Activated CD8-positive, alpha-beta memory T cell treated with anti-CD3 and anti-CD28 coated beads, Interleukin-2, amount 50 U/mL, for 1 hour (primary cell): Measurements from ENCODE around the gene ELMO1.

ENCODE experiments used
- DNase-seq: peaks from one replicate; pipeline ENCODE4 v3.0.0-alpha.2; 2020; ENCODE audit errors: extremely low read depth

The ELMO1 gene

DNA sequence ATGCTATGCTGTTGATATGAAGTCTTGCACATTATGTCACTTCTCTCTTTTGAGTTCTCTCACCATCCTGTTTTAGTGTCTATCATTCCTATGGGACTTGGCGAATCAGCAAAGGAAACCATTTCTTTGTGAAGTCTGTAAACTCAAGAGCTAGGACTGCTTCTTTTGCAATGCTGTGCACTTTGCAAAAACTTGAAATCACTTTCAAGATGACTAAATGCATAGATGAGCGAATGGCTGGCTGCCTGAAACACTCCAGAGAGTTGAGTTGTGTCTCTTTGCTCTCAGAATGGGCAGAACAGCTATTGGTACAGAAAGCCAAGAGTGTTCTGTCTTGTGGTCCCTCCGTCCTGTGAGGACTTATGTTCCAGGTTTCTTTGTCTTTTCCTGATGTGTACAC is 18.3 kb upstream of the ELMO1 start:
- DNase-seq = no peak

DNA sequence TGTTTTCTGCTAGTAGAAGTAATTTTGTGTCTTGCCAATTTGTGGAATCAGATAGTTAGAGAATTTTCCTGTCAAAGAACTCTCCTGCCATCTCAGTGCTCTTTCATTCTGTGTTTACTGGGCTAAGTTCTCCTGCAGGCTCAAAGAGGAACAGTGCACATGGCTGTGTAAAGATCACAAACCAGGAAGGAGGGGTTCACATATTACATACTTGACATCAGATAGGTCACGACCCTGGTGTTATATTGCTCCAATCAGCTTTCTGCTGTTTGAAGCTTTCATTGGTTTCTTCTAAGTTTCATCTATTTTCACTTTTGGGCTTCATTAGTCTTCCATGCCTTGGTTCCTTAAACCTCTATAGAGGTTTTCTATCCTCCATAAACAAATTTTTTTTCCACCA is 13.5 kb upstream of the ELMO1 start:
- DNase-seq = no peak

- DNase-seq = no peak
Observed at GRCh38 chr7:37455081-37455480, 6.4 kb upstream of the ELMO1 start.

DNA sequence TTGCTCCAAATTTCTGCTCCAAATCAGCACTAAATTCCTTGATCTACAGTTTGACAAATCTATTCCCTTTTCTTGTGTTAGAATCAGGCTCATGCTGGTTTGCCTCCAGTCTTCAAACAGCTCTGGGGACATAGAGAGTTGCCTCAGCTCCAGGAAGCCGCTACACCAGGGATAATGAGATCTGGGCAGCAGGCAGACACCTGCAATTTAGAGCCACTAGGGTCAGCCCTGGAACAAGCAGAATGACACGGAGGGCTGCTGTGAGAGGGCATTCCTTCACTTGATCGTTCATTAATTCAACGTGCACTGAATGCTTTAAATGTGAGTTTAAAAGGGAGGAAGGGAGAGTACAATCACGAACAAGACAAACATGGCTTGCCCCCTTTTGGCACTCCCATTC is 3.7 kb upstream of the ELMO1 start:
- DNase-seq = no peak

DNA sequence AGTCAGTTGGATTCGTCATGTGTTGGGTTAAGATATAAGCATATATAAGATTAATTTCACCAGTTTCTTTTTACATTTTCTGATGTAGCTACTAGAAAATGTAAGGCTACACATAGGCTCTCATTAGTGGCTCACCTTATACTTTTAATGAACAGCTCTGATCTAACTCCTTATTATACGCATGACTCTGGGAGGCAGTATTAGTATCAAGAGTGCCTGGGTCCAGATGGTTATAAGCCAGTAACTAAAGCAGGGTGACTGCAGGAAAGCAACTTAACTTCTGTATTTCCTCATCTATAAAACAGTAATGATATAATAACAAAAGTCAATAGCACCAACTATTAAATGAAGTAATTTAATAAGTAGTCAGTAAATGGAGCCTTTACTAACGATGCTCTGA is 1.4 kb upstream of the ELMO1 start:
- DNase-seq = no peak

GRCh38 chr7:37449621-37450020 is 957 bp upstream of the ELMO1 start:
- DNase-seq = no peak

DNA sequence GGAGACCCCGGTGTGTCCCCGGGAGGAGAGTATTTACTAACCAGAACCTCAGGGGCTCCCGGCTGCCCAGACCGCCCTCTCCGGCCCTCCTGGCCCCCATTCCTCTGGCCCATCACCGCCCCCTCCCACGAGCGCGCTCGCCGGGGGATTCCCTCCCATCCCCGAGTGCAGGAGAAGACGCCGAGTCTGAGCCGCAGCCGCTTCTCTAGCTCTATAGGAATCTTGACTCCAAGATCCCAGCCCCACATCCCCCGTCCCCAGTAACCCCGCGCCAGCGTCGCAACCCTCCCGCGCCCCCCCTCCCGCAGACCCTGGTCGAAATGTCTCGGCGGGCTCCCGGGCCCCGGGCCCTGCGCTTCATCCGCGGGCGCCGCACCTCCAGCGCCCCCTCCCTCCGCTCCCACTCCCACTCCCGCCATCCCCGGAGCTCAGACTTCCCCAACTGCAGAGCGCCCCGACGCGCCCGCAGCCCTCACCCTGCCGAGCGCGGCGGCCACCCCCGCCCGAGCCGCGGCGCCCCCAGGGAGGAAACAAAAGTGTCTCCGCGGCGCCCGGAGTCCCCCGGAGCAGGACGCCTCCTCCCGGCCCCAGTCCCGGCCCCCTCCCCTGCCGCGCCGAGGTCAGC is 541 bp downstream of the ELMO1 start:
- no peak for DNase-seq

GRCh38 chr7:37446371-37446770 is 2.3 kb downstream of the ELMO1 start:
- DNase-seq = no peak

DNA sequence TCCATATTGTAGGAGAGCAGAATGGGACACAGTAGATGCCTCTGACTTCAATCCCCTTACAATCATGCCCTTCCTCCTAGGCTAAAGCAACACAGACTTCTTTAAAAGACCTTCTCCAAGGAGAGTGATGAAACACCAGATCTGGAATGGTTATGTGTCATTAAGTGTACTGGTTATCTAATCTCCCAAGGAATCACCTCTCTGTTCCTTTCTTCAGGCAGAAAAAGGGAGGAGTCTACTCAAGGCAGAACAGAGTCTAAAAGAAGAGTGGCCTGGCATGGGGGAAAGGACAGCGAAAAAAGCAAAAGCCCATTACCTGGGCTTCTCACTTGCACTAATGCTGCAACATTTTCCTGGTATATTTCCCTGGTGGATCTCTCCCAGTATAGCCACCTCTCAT is 2.9 kb downstream of the ELMO1 start:
- DNase-seq = no peak

DNA sequence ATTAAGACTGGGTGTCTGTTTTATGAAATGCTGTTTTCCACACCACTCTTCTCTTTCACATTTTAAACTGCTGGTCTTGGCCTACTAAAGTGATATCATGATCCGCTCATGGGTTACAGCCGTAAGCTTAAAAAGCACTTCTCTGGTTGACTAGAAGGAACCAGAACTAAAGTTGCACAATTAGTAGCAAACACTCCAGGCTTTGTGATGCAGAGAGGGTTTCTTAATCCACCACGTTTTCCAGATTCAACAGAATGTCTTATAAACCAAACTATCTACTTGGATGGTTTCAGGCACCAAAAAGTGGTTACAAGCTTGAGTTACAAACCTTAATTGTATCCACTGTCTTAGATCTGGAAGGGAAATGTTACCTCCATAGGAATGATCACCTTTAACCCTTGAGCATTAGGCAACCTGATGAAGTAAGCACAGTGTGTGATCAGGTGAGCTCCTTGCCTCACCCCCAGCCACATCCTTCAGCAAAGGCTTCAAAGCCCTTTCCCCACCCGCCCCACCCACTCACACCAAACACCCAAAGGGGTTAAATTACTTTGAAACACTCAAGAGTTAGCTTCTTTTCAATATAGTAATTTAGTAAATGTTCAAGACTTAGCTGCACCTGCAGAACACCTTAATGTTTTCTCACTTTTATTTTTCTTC is 3.5 kb downstream of the ELMO1 start:
- DNase-seq = no peak

GRCh38 chr7:37443627-37444026 is 5.0 kb downstream of the ELMO1 start:
- DNase-seq = no peak

DNA sequence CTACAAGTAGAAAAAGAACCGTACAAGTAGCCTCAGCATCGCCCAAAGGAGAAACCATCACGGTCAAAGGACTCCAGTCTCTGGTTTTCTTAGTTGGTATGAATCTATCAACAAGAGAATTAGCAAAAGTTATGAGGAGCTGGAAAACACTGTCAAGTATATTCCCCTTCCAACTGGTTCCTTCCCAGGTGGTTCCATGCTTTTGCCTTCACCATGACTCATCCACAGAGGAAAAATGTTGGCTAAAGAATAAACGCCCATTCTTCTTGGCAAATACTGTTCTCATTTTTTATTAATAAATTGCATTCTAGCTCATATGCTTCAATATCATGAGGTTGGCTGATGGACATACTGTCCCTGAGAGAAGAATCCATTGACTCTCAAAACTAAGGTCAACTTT is 6.4 kb downstream of the ELMO1 start:
- DNase-seq = no peak

DNA sequence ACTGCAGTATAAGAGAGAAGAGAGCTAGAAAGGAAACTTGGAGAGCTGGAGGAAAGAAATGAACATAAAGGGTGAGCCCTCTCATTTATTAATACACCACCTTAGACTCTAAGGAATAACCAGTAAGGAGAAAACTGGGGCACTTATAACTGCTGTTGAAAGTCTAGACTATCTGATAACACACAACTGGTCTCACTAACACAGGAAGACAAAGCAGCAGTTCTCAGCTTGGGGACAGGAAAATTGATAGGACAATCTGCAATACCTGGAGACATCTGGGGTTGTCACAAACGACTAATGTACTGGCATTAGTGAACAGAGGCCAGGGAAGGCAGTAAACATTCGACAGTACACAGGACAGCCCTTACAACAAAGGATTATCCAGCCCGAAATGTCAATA is 6.8 kb downstream of the ELMO1 start:
- DNase-seq = no peak

- DNase-seq = no peak
Observed at GRCh38 chr7:37441386-37441760, 7.3 kb downstream of the ELMO1 start.

GRCh38 chr7:37440738-37441385 is 7.8 kb downstream of the ELMO1 start:
- no peak for DNase-seq

- DNase-seq = no peak
Observed at GRCh38 chr7:37439653-37440026, 9.0 kb downstream of the ELMO1 start.

GRCh38 chr7:37438906-37439652 is 9.6 kb downstream of the ELMO1 start:
- no peak for DNase-seq

DNA sequence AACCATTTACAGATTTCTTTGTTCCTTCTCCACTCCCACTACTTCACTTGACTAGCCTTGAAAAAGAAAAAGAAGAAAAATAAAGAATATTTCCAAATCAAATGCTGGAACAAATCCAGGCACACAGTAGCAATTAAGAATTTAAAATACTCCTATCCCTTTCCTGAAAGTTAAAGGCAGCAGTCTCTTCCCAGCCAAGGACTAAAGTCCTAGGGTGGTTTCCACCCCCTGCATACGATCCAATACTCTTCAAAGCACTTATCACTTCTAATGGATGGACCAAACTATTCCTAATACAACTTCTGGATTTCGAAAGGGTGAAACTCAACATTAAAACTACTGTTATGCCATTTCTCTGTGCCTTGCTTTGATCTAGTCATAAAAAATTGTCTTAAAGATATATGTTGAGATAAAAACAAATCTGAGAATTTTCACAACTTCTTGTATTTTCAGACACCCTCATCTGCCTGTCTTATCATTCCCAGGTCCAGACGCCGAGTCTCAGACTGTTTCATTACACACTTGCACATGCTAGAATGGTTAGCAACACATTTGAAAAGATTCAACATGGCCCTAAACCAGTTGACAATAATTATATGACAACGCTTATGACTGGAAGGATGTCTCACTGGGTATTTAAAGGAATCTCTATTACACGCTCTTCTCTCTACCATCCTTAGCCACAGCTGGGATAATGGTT is 13.4 kb downstream of the ELMO1 start:
- no peak for DNase-seq

GRCh38 chr7:37434529-37434928 is 14.1 kb downstream of the ELMO1 start:
- no peak for DNase-seq

- no peak for DNase-seq
Observed at GRCh38 chr7:37433166-37433565, 15.5 kb downstream of the ELMO1 start.

GRCh38 chr7:37432281-37432920 is 16.3 kb downstream of the ELMO1 start:
- DNase-seq = no peak

GRCh38 chr7:37431413-37431812 is 17.3 kb downstream of the ELMO1 start:
- no peak for DNase-seq
